Glomerular endothelial cell (primary cell): ENCODE results near the gene AP1B1. TPM values are rescaled to one million over a fixed set of nuclear protein-coding genes. Genes with fewer than 3 reads are reported as not detected.
"Not testable (repeated sequence)": the region's sequence is repeated elsewhere in the genome, so short reads cannot be mapped to it uniquely, and the experiment has no call there.

ENCODE experiments used
- DNase-seq: peaks from one replicate; pipeline ENCODE4 v3.0.0-alpha.2; 2011; ENCODE audit warnings: low read depth, low spot score; ENCODE audit errors: extremely low read depth
- total RNA-seq: library from RNA; depleted of rRNA; stranded (reverse); fragments of >200 nt; gene quantifications from 2 replicates; pipeline ENCODE4 v1.2.3, GENCODE V29; 2015

AP1B1 gene
- total RNA-seq, 1 donor from 2014 or later: 140 TPM

DNA sequence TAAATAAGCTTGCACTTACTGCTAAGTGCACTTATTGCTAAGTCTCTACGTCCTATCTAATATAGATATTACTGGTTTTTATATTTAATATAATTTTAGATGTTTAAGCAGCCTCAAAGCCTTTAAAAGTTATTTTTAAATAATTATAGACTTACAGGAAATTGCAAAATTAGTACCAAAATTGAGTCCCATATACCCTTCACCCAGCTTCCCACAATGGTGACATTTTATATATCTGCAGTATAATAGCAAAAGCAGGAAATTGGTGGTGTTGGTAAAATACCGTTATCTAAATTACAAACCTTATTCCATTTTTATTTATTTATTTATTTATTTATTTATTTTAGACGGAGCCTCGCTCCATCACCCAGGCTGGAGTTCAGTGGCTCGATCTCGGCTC is 1.9 kb upstream of the AP1B1 start:
- DNase-seq: no peak

DNA sequence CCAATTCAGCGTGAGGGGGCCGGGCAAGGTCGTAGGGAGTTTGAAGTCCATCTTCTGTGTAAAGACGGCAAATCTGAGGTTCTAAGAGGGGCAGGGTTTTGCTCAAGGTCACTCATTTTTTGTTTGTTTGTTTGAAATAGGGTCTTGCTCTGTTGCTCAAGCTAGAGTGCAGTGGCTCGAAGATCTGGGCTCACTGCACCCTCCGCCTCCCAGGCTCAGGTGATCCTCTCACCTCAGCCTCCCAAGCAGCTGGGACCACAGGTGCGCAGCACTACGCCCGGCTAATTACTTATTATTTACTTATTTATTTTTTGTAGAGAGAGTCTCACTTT is 355 bp upstream of the AP1B1 start:
- no peak for DNase-seq

DNA sequence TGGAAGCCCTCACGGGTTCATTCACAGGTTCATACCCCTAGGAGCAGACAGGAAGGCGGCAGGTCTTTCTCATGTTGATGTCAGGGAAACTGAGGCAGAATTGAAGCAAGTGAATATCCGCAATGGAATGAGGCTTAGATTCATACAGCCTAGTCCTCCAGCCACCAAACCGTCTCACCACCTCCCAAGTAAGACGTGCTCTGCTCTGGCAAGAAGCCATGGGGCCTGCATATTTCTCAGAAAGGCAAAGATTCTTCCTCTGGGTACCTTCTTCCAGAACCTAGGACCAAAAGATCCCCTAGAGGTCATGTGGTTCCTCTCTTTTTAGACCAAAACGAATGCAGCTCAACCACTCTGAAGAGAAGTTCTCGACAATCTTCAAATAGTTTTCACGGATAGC is 1.7 kb downstream of the AP1B1 start:
- no peak for DNase-seq

DNA sequence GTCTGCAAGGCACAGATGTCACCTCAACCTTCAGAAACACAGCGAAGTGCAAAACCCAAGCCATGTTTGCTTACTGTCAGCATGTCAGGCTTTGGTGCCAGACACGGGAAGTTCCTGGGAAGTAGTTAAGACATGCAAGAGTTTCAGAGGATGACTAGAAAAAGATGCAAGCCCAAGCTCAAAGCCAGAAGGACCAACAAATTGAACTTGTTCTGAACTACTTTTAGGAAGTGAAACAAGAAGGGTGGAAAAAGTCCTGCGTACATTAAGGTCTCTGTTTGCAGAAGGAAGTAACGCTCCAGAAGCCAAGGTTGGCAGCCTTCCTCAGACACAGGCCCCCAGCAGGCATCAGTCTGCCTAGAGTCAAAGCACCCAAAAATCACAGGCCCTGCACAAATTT is 2.6 kb downstream of the AP1B1 start:
- DNase-seq: no peak

DNA sequence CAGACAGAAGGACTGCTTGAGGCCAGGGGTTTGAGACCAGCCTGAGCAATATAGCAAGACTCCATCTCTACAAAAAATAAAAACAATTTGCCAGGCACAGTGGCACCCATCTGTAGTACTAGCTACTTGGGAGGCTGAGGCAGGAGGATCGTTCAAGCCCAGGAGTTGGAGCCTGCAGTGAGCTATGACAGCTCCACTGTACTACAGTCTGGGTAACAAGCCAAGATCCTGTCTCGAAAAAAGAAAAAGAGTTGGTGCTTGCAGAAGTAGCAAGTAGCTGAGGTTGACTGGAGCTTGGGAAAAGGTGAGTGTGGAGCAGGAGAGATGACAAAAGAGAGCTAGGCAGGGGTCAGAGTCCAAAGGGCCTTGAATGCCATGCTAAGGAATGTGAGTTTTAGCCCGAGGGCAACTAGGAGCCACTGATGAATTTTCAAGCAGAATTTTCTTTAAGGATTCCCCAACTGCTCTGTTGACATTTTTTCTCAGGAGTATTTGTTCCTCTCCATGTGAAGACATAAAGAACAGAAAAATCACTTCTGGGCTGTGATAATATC is 3.1 kb downstream of the AP1B1 start:
- DNase-seq: no peak

DNA sequence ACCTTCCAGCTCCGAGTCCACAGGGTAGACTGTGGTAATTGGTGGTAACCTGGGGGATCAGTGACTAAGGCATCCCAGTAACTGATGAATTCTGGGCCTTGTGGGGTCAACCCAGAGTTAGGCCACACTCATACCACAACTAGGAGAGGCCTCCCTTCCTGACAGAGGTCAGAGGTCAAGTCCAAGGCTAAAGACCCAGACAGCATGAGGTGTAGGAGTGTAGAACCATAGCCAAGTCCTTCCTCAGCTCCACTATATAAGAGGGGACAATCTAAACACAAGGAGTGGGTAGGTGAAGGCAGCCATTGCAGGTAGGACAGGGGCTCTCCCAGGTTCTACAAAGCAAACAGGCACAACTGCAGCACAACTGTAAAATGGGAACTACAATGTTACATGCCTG is 4.6 kb downstream of the AP1B1 start:
- no peak for DNase-seq

DNA sequence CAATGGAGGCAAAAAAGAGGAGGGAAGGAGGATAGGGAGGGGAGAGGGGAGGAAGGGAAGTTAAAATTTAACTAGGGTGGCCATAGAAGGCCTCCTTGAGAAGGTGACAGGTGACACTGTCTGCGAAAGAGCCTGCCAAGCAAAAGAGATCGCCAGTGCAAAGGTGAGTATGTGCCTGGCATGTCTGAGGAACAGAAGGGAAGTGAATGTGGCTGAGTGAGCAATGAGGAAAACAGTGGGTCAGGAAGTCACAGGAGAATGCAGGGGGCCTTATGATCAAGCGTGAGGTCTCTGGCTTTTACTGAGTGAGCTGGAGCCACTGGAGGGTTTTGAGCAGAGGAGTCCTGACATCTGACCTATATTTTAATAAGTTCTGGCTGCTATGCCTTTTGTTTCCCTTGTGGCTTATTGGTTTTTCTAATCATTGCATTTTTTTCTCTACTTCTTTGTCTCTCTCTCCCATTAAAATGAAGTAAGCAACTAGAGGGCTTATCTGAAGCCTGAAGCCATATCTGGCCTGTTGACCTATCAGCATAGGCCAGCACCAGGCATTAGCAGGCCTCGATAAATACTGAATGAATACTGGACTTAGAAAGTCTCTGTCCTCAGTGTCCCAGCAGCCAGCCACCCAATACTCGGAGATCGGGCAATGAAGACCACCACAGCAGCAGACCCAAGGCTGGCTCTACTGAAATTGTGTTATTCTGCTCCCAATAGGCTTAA is 5.6 kb downstream of the AP1B1 start:
- DNase-seq: no peak

DNA sequence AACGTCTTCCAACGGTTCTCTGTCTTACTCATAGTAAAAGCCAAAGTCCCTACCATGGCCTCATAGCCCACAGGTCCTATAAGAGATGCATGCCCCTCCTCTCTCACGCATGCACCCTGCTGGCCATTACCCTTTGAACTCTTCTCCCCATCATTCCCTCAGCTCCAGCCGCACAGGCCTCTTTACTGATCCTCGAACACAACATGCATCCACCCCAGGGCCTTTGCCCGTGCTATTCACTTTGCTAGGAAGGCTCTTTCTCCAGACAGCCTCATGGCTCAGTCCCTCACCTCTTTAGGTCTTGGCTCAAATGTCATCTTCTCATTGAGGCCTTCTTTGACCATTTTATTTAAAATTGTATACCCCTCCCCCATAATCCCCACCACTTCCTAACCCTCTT is 7.5 kb downstream of the AP1B1 start:
- DNase-seq: no peak

DNA sequence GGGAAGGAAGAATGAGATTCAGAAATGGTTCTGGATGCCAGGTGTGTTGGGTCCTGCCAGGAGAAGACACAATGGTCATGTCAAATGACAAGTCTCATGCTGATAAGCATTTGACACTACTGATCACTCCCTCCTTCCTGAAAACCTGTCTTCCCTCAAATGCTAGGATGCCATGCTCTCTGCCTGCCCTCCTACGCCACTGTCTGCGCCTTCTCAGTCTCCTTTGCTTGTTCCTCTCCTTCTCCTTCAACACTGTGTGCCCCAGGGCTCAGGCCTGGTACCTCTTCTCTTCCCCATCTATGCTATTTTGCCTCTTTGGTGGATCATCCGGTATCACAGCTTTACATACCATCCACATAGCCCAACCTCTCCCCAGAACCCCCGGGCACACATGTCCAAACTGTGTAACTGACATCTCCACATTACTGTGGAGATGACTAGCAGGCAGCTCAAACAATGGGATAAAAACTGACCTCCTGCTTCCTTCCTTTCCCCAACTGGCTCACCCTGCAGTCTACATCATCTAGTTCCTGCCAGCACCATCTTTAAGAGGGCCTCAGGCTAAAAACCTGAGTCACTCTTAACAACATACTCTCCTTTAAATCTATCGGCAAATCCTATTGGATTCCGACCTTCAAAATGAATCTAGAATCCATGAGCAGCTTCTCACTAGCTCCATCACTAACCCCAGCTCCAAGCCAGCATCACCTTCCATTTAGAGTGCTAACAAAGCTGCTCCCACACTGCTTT is 8.2 kb downstream of the AP1B1 start:
- DNase-seq: no peak

DNA sequence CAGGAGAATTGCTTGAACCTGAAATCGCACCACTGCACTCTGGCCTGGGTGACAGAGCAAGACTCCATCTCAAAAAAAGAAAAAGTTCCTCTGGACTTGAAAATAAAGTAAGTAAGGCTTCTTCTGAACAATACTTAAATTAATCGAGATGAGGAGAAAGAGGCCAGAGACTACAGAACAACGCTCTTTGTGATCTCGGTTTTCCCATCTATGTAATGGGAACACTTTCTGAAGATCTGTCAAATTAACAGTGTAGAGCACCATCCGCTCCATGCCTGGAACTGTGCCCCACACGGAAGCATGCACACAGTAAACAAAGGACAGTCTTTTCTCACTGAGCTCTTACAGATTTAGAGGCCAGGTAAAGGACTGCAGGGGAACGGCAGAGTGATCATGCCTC is 9.1 kb downstream of the AP1B1 start:
- DNase-seq: no peak

DNA sequence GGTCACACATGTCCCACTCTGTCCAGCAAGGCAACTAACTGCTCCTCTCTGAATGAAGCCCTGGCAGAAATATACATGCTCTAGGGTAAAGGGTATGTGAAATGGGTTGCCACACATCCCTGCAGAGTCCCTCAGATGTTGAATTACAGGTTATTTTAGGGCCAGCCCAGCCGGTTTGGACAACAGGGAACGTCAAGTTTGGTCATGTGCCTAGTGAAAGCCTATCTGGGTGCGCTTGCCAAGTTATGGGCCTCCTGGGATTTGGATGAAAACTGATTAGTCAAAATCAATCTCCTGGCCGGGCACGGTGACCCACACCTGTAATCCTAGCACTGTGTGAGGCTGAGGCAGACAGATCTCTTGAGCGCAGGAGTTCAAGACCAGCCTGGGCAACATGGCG is 10.4 kb downstream of the AP1B1 start:
- no peak for DNase-seq

DNA sequence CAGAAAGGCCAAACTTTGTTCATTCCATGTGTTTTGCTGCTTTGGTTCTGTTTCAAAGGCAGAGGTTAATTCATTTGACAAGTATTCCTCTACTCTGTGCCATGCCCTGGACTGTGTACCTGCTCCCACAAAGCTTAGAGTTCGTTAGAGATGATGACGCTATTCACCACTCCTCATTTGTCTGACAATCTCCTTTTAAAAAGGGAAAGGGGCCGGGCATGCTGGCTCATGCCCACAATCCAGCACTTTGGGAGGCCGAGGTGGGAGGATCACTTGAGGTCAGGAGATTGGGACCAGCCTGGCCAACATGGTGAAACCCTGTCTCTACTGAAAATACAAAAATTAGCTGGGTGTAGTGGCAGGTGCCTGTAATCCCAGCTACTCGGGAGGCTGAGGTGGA is 11.7 kb downstream of the AP1B1 start:
- not testable (repeated sequence) for DNase-seq

DNA sequence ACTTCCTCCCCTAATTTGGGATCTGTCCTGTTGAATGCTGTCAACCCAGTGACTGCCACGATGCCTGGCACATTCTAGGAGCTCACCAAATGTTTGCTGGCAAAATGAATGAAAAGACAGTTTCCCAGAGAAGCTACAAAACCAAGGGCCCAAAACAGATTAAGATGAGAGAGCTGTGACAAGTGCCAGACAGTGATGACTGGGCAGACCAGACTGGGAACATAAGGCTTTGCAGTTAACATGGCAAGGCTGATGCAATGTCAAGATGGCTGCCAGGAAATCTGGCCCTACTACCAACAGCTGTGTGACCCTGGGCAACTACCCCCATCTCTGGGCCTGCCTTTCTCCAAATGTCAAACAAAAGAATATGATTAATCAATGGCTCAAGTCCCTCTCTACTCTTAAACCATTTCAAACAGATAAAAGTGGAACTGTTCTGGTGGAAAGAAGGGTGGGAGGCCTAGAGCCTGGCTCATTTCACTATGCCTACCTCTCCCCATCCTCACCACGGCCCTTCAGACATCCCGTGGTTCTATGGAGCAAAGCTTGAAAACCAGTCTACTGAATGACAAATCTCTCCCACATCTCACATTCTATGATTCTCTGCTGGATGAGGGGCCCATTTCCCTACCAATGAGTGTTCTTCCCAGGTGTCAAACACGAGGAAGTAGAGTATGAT is 12.8 kb downstream of the AP1B1 start:
- no peak for DNase-seq

DNA sequence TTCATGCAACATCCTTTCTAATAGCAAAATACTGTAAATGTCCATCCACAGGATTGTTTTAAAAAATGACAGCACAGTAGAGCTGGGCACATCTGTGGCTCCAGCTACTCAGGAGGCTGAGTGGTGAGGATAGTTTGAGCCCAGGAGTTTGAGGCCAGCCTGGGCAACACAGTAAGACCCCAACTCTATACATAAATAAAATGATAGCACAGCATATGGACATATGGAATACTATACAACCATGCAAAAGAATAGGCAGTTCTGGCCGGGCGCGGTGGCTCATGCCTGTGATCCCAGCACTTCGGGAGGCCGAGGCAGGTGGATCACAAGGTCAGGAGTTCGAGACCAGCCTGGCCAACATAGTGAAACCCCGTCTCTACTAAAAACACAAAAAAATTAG is 13.6 kb downstream of the AP1B1 start:
- DNase-seq: not testable (repeated sequence)

DNA sequence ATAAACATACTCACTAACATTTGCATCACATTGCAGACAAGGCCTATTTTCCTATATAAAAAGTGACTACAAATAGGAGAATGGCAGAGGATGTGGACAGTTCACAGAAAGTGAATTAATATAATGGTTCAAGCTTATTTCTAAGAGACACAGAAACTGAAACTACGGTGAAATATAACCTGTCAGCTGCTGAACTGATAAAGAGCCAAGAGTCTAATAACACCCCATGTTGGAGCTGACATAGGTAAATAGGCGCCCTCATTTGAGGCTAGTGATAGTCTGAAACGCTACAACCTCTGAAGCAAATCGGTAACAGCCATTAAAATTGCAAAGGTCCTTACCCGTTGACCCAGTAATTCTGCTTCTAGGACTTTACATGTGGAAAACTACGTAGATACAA is 14.0 kb downstream of the AP1B1 start:
- no peak for DNase-seq

DNA sequence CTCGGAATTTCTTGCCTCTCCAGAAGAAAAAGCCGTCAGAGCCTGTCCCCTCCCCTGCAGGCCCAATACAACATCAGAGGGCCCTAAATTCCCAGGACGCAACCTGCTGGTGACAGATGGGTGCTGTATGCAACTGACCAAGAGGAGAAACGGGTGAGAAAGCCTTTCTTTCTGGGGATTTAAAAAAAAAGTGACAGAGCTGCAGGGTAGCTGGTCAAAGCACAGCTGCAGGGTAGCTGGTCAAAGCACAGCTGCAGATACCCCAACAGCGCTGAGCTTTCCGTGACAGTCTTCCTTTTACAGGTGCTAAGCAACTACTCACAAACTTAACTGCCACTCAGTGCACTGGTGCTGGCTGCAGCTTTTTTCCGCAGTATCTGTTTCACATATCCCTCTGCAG is 17.8 kb downstream of the AP1B1 start:
- DNase-seq: no peak

DNA sequence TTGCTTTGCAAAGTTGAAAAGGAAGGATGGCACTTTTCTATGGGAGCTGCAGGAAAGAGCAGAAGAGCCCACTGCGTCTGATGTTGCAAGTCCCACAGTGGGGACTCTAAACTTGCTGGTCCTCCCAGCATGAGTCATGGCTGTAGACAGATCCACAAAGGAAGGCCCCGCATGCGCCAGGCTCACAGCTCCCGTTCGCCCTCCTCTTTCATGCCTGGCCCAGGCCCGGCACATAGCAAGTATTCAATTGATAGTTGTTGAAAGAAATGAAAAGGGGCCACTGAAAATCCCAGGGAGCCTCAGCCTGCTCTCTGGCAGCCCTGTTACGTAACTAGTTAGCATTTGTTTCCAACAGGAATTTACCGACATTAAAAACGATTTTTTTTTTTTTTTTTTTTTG is 18.9 kb downstream of the AP1B1 start:
- DNase-seq: no peak

DNA sequence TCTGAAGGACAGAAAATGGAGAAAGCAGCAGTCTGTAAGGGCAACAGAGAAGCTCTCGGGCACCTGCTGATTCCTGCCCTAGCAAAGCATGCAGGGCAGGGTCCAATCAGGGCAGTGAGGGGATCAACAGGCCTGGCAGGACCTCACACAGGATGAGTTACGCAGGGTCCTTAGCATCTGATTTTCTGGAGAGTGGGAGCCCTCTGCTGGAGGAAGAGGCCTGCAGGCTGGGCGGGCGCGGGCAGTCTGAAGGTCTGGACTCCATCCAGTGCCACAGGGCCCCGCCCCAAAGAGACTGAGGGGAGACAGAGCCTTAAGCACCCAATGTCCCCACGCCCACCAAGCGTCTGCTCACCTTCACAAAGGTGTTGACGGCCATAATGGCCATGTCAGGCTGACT is 28.9 kb downstream of the AP1B1 start:
- no peak for DNase-seq

DNA sequence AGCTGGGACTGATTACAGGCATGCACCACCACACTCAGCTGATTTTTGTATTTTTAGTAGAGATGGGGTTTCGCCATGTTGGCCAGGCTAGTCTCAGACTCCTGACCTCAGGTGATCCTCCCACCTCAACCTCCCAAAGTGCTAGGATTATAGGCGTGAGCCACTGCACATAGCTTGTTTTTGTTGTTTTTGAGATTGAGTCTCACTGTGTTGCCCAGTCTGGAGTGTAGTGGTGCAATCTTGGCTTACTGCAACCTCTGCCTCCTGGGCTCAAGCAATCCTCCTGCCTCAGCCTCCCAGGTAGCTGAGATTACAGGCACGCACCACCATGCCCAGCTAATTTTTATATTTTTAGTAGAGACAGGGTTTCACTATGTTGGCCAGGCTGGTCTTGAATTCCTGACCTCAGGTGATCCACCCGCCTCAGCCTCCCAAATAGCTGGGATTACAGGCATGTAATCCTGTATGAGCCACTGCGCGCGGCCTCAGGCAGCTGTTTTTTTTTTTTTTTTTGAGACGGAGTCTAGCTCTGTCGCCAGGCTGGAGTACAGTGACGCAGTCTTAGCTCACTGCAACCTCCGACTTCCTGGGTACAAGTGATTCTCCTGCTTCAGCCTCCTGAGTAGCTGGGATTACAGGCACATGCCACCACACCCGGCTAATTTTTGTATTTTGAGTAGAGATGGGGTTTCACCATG is 31.0 kb downstream of the AP1B1 start:
- not testable (repeated sequence) for DNase-seq

DNA sequence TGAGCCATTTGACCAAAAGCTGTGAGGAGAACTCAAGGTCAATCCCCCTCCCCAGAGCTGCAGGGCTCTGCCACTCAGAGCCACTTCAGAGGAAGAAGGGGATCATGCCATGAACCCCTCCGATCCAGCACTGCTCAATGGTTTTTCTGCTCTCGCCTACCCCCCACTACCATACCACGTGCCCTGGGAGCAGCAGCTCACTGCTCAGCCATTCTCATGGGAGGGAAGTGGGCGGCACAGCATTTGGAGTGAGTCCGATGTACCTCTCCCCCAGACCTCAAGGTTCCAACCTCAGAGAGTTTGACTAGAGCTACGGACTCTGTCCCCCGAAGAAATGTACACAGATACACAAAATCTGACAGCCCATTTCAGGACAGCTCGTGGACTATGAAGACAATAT is 34.5 kb downstream of the AP1B1 start:
- no peak for DNase-seq

DNA sequence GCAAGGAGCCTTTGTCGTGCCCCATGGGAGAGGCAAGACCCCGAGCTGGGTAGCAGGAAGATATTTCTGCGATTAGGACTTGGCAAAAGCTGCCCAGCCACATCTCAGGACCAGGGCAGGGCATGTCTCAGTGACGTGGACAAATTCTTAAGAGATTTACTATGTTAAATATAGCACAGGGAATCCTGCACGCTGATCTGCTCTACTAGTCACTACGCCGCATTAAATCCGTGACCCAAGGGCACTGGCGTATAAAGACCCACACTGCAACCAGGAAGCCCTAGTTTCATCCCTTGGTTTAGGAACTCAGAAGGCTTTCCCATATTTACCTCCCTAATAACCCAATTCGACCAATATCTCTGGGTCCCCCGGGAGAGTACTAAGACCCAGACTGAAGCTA is 35.1 kb downstream of the AP1B1 start:
- DNase-seq: no peak
